Muscle of back (tissue), 11 donors: Measurements from ENCODE around the gene BCAM. TPM values are rescaled to one million over a fixed set of nuclear protein-coding genes. Genes with fewer than 3 reads are reported as not detected.
"Not testable (repeated sequence)": the region's sequence is repeated elsewhere in the genome, so short reads cannot be mapped to it uniquely, and the experiment has no call there.

Experiments
- DNase-seq, 3 donors: peaks; one replicate each; pipeline versions ENCODE4 v3.0.0 to v3.0.0-alpha.2; 2013
- polyA plus RNA-seq, 10 donors: library from polyadenylated mRNA; unstranded; fragments of 120-200 nt; gene quantifications; one replicate each; pipeline ENCODE4 v1.2.1, GENCODE V29; 2013; ENCODE audit not compliant: insufficient read length in 10 of 10

BCAM gene
- polyA plus RNA-seq, 10 donors: 115 to 207 (median 169) TPM

DNA sequence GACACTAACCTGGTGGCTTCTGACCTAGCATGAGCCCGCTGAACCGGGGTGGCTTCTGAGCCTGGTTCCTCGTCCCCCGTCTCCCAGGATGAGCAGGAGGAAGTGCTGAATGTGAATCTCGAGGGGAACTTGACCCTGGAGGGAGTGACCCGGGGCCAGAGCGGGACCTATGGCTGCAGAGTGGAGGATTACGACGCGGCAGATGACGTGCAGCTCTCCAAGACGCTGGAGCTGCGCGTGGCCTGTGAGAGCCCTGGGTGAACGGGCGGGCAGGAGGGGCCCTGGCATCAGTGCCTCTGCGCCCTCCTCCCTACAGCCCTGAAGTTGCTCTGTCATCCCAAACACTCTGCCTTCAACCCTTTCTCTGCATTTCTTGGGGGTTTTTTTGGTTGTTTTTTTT is 5.6 kb downstream of the BCAM start:
- no peak for DNase-seq

GRCh38 chr19:44816301-44816700 is 7.4 kb downstream of the BCAM start:
- DNase-seq: peak; percentile 58 to 68 (median 64)

- no peak for DNase-seq
Observed at GRCh38 chr19:44817725-44818465, 9.0 kb downstream of the BCAM start.

- DNase-seq: no peak
Observed at GRCh38 chr19:44818466-44819031, 9.6 kb downstream of the BCAM start.

- no peak for DNase-seq
Observed at GRCh38 chr19:44819246-44819832, 10.4 kb downstream of the BCAM start.

DNA sequence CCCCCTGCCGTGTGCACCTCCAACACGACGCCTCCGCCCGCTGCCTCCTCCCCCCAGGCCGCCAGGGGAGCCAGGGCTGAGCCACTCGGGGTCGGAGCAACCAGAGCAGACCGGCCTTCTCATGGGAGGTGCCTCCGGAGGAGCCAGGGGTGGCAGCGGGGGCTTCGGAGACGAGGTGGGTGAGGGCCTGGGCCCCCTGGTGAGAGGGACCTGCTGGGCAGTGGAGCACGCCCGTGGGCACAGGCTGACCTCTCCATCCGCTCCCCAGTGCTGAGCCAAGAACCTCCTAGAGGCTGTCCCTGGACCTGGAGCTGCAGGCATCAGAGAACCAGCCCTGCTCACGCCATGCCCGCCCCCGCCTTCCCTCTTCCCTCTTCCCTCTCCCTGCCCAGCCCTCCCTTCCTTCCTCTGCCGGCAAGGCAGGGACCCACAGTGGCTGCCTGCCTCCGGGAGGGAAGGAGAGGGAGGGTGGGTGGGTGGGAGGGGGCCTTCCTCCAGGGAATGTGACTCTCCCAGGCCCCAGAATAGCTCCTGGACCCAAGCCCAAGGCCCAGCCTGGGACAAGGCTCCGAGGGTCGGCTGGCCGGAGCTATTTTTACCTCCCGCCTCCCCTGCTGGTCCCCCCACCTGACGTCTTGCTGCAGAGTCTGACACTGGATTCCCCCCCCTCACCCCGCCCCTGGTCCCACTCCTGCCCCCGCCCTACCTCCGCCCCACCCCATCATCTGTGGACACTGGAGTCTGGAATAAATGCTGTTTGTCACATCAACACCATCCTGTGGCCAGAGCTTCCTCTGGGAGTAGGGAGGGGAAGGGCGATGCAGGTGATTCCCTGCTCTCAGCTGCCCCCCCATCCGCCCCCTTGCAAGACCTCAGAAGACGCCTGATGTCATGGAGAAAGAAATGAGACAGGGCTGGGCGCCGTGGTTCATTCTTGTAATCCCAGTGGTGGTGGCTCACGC is 12.0 kb downstream of the BCAM start:
- DNase-seq: peak; percentile 57 to 76 (median 64)

GRCh38 chr19:44822177-44822576 is 13.3 kb downstream of the BCAM start:
- DNase-seq: no peak

GRCh38 chr19:44822670-44823372 is 13.9 kb downstream of the BCAM start:
- DNase-seq: no peak

GRCh38 chr19:44823373-44823698 is 14.4 kb downstream of the BCAM start:
- DNase-seq: no peak

GRCh38 chr19:44824761-44825160 is 15.9 kb downstream of the BCAM start:
- no peak for DNase-seq

DNA sequence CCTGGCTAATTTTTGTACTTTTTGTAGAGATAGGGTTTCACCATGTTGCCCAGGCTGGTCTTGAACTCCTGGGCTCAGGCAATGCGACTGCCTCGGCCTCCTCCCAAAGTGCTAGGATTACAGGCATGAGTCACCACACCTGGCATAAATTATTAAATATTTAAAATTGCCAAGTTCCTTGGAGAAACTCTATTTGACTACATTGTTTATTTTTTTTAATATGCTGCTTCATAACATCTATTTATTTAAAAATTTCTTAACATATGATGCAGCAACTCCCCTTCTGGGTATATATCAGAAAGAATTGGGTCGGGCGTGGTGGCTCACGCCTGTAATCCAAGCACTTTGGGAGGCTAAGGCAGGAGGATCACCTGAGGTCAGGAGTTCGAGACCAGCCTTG is 24.0 kb downstream of the BCAM start:
- DNase-seq: not testable (repeated sequence)

- DNase-seq: not testable (repeated sequence)
Observed at GRCh38 chr19:44834399-44834798, 25.5 kb downstream of the BCAM start.

- no peak for DNase-seq
Observed at GRCh38 chr19:44839276-44839675, 30.4 kb downstream of the BCAM start.

GRCh38 chr19:44840811-44841210 is 31.9 kb downstream of the BCAM start:
- DNase-seq: no peak

DNA sequence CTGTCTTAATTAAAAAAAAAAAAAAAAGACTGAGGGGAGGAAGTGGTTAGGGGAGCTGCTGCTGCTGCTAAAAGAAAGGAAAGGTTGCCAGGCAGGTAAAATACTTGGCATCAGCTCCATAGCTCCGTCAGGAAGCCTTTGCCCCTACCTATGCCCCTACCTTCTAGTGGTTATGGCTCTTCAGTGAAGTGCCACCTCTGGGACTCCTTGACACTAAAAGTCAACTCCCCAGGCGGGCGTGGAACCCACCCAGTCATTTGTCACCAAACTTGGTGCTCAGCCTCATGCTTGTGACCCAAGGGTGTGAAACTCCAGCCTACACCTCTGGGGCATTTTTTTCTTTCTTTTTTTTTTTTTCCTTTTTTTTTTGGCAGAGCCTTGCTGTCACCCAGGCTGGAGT is 32.3 kb downstream of the BCAM start:
- no peak for DNase-seq

DNA sequence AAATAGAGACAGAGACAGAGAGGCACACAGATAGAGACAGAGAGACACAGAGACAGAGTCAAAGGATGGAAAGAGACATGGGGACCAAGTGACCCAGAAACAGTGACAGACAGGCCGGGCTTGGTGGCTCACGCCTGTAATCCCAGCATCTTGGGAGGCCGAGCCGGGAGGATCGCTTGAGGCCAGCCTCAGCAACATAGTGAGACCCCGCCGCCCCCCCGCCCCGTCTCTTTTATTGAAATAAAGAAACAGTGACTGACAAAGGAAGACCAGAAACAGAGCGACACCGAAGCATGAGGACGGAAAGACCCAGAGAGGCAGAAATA is 36.3 kb downstream of the BCAM start:
- no peak for DNase-seq

- DNase-seq: peak; percentile 98 to 99 (median 98)
Observed at GRCh38 chr19:44845612-44846454, 36.9 kb downstream of the BCAM start, which contains the start of gene NECTIN2. TSS of gene NECTIN2 (plus strand) at chr19:44846297. CDS start at chr19:44846526, 229 bp downstream.

DNA sequence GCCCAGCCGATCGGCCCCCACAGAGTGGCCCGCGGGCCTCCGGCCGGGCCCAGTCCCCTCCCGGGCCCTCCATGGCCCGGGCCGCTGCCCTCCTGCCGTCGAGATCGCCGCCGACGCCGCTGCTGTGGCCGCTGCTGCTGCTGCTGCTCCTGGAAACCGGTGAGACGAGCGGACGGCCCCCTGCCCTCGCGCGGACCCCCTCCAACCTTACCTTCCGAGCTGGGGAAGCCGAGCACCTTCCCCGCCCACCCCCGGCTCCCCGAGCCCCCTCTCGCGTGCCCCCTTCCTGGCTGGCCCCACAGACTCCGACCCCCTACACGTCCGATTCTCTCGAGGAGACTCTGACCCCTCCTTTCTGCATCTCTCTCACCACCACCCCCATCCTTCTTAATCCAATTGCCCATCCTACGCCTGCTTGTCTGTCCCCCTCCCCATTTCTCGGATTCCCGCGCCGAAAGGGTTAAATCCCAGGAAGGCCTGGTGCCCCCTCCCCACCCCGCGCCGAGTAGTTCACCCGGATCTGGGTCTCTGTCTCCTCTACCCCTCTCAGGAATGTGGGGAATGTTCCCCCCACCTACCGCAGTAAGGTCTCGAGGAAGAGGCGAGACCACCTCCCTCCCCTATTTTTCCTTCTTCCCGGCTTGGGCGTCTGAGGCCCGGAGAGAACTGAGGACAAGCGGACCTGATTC is 37.7 kb downstream of the BCAM start:
- DNase-seq: peak in 2 of 3 donors; percentile 44 to 77

GRCh38 chr19:44847144-44848035 is 38.5 kb downstream of the BCAM start:
- peak in 2 of 3 donors; percentile 77 to 88 for DNase-seq
